NCI-H748 treated with DMSO at 0.1 percent for 48 hours (cell line): ENCODE measurements around the gene FOXR1.
"Not testable (repeated sequence)": the region's sequence is repeated elsewhere in the genome, so short reads cannot be mapped to it uniquely, and the experiment has no call there.

ENCODE experiments used
- DNase-seq: peaks from one replicate; lab custom pipeline; 2025; lab: John Stamatoyannopoulos, UW

The FOXR1 gene

DNA sequence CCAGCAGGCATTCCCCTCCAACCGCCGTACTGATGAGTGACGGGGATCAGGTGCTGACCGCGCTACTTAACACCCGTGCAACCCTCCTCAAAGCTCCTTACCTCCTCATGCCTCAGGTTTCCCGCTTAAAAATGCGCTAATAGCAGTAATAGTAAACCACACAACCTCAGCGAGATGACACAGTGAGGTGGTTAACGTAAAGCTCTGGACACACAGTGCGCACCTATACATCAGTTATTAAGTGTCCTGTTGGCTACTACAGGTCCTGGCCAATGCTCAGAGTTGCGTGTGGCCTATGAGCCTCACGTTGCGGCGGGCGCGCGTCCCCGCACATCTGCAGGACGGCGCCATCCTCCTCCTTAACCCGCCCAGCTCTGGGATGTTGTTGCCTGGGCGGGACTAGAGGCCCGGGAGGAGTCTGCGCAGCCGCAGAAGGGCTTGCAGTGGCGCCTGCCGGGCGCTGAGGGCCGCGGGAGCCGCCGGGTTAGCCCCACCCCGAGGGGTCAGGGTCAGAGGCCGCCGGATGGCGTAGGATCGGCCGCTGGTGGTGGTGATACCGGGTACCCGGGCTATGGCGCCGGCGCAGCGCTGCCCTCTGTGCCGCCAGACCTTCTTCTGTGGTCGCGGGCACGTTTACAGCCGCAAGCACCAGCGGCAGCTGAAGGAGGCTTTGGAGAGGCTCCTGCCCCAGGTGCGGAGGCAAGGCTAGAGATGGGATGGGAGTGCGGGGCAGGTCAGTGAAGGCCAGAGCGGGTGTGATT, 26.2 kb downstream of the FOXR1 start, which contains the start of gene CENATAC:
CENATAC (plus strand) TSS at position 512 of the 761 bp plus-strand sequence; CDS start at position 572, 60 bp downstream.
- peak; percentile 61 for DNase-seq

- DNase-seq: no peak
Measured at GRCh38 chr11:118998388-118998717, 26.8 kb downstream of the FOXR1 start.

- no peak for DNase-seq
Measured at GRCh38 chr11:118998822-118999221, 27.3 kb downstream of the FOXR1 start.

GRCh38 chr11:119000906-119001305, 29.3 kb downstream of the FOXR1 start:
- DNase-seq: no peak

- DNase-seq: no peak
Measured at GRCh38 chr11:119006656-119007055, 35.1 kb downstream of the FOXR1 start.

DNA sequence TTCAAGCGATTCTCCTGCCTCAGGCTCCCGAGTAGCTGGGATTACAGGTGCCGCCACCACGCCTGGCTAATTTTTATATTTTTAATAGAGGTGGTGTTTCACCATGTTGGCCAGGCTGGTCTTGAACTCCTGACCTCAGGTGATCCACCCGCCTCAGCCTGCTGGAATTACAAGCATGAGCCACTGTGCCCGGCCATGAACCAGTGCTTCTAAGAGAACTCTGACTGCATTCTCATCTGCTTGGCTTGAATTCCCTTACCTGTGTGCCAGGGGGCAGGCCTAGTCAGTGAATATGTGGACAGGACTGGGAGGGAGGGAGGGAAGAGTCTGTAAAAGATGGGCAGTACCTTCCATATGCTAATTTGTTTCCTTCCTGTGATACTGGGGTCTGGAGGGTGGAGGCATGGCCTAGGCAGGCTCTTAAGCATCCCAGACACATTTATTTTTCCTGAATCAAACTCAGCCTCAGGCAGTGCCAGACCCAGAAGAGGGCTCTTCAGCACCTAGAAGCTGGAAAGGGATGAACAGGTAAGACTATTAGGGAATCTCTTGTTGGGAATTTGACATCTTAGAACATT, 40.0 kb downstream of the FOXR1 start:
- DNase-seq: no peak

GRCh38 chr11:119012629-119013170, 41.1 kb downstream of the FOXR1 start:
- DNase-seq: no peak

GRCh38 chr11:119014209-119014924, 42.8 kb downstream of the FOXR1 start:
- no peak for DNase-seq

DNA sequence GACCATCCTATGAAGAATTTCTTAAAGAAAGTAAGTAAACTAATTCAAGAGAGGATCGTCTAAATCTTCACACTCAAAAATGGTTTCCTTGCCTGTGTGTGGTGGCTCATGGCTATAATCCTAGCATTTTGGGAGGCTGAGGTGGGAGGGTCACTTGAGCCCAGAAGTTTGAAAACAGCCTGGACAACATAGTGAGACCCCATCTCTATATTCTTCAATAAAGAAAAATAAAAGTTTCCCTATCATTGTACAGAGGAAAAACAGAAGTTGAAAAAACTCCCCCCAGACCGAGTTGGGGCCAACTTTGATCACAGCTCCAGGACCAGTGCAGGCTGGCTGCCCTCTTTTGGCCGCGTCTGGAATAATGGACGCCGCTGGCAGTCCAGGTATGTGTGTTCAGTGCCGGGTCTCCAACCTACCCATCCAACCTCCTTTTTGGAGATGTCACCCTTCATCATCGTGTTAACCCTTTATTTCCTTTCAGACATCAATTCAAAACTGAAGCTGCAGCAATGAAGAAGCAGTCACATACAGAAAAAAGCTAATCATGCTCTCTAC, 43.6 kb downstream of the FOXR1 start:
- no peak for DNase-seq

- no peak for DNase-seq
Measured at GRCh38 chr11:119016216-119017009, 44.9 kb downstream of the FOXR1 start.

DNA sequence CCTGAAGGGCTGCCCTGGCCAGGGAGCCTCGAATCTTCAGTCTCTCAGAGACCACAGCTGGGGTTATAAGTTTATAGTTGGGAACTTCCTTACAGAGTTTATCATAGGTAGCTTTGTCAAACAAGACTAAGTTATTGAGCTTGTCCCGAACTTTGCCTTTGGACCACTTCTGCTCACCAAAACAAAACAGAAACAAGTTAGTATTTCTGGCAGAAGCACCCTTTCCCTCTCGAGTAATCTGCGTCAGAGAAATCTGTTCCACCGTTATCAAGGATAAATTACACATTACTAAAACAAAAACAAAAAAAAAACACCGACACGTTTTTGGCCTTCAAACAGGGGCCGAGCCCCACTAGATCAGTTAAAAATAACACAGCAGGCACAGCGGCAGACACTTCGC, 45.8 kb downstream of the FOXR1 start:
- DNase-seq: not testable (repeated sequence)

GRCh38 chr11:119018074-119018938, 46.7 kb downstream of the FOXR1 start, which contains the start of the genes RPS25 and TRAPPC4:
Gene RPS25 (minus strand): TSS chr11:119018343. CDS start chr11:119018284, 59 bp downstream.
Gene TRAPPC4 (plus strand): TSS chr11:119018766. CDS start chr11:119018796, 30 bp downstream.
- DNase-seq: peak; percentile 74

DNA sequence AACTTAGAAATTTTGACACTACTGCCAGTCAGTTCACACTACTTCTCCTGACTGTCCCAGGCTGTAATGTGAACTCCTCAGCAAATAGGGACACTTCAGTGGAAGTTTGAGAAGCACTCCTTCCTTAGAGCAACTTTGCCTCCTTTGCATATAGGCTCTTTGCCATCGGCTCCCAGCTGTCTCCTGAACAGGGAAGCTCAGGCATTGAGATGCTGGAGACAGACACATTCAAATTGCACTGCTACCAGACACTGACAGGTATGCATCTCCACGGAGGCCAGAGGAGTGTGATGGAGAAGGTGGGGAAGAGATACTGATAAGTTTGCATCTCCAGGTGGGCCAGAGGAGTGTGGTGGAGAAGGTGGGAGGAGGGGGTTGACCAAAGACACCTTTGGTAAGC, 48.4 kb downstream of the FOXR1 start:
- no peak for DNase-seq

- no peak for DNase-seq
Measured at GRCh38 chr11:119021631-119022030, 50.1 kb downstream of the FOXR1 start.

DNA sequence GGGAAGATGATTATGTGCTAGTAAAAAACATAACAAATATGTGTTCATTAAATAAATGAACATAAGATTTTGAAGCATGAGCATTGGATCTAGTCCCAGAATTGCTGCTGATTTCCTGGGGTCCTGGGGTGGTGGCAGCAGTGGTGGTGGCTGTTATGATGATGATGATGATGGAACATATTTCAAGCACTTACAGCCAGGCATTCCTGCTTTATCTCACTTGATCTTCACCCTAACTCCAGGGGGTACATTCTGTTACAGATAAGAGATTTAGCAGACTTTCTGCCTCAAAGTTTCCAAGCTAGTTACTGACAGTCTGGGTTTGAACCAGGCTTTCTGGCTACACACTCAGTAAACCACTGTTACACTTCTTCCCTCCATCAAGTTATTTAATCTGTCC, 52.2 kb downstream of the FOXR1 start:
- no peak for DNase-seq

GRCh38 chr11:119024430-119025098, 53.0 kb downstream of the FOXR1 start:
- no peak for DNase-seq

DNA sequence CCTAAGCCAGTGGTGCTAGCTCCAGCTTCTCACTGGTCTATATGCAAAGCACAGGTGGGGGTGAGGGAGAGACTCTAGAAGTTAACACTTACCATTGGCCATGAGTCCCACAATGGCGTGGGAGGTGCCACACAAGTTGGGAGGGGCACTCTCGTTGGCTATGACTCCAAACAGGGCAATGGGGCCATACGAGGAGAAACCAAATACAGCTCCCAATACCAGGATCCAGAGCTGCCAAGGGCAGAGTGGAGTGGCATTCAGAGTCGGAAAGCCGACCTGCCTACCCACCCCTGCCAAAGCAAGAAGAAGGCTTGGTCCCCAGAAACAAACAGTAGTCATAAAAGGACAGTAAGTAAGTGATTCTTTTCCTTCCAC, 53.5 kb downstream of the FOXR1 start:
- no peak for DNase-seq

DNA sequence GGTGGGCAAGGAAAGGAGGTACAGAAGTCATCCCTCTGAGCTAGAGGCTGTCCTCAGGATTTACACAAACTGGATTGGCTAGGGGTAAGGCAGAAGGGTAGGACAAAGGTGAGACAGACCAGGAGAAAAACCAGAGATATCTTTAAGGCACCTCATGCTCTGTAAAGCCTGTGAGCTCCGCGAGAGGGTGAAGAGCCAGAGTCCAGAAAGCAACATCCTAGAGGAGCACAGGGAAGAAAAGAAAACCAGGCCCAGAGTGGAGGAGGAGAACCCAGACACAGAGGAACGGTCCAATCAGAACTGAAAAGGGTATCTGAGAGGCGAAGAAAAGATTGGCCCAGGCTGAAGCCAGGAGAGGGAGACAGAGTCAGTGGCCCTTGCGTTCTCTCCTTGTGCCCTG, 54.0 kb downstream of the FOXR1 start:
- no peak for DNase-seq

DNA sequence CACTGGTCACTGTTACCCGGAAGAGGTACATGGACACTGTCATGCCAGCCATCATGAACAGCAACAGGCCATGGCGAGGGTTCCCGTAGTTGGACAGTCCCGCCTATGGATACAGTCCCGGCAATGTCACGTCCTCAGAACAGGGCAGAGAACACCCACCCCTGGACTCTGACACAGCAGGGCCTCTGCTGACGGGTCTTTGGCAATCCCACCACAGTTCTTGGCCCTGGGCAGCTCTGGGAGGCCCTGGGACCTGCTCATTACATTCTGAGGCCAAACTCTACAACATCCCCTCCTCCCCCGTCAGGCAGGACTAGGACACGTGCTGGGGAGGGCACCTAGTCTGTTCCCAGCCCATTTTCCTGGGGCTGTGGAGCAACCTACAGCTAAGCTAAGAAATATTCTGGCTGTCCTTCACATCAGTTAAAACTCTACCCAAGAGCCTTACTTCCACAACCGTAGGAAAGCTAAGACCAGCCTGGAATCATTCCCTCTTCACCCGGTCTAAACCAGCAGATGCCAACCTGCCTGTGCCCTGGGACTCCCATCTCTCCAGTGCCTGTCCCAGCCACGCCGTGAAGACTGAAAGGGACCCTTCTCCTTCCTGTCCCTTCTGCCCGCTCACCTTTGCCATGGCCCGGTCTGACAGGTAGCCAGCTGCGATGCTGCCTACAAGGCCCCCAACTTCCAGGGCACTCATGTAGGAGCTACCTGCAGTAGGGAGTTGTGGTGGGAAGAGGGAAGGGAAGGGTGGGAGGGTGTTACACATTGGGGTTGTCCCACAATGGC, 54.6 kb downstream of the FOXR1 start:
- no peak for DNase-seq
